DND-41 (cell line): ENCODE data around the gene FADS2.

Source experiments
- EZH2 ChIP-seq: IDR thresholded peaks from 3 replicates; pipeline ENCODE4 v1.6.1; 2012; ENCODE audit warnings: borderline replicate concordance, low read depth, mild to moderate bottlenecking, moderate library complexity, low read length, inconsistent platforms; ENCODE audit not compliant: severe bottlenecking
- TF ChIP-seq, protein P1 (sequence below): IDR thresholded peaks from 2 replicates; pipeline ENCODE4 v1.5.1; 2012; ENCODE audit warnings: borderline replicate concordance, low read length, moderate library complexity, mild to moderate bottlenecking; ENCODE audit not compliant: poor library complexity, severe bottlenecking; ENCODE audit errors: extremely low read depth

DNA sequence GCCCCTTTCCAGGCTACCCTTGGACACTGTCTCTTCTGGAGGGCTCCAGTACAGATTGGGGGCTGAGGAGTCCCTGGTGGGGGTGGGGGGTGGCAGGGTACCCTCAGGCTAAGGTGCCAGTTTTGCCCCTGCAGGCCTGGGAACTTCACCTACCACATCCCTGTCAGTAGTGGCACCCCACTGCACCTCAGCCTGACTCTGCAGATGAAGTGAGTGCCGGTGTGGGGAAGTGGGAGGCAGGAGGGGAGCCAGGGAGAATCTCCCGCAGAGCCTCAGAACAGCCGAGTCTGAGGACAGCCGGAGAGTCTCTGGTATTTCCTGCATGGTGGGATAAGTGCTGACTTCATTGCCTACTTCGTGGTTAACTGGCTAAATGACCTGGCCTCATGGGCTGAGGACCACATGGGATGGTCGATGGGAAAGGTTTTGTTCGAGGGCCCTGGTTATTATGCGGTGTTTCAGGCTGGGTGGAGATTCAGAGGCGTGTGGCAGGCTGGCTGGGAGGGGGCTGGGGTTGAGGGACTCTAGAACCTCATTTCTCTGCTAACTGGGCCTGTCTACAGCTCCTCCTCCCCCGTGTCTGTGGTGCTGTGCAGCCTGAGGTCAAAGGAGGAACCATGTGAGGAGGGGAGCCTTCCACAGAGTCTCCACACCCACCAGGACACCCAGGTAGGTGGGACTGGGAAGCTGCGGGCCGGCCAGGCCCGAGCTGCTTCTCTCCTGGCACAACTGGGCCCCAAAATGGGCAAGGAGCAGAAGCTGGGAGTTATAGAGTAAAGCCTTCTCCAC is 44.2 kb upstream of the FADS2 start:
- no peak for TF ChIP-seq EZH2
- TF ChIP-seq, protein P1, sequence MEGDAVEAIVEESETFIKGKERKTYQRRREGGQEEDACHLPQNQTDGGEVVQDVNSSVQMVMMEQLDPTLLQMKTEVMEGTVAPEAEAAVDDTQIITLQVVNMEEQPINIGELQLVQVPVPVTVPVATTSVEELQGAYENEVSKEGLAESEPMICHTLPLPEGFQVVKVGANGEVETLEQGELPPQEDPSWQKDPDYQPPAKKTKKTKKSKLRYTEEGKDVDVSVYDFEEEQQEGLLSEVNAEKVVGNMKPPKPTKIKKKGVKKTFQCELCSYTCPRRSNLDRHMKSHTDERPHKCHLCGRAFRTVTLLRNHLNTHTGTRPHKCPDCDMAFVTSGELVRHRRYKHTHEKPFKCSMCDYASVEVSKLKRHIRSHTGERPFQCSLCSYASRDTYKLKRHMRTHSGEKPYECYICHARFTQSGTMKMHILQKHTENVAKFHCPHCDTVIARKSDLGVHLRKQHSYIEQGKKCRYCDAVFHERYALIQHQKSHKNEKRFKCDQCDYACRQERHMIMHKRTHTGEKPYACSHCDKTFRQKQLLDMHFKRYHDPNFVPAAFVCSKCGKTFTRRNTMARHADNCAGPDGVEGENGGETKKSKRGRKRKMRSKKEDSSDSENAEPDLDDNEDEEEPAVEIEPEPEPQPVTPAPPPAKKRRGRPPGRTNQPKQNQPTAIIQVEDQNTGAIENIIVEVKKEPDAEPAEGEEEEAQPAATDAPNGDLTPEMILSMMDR: no peak
